ENCODE results near the gene IFNA10. TPM values are rescaled to one million over a fixed set of nuclear protein-coding genes. Genes with fewer than 3 reads are reported as not detected.
"Not testable (repeated sequence)": the region's sequence is repeated elsewhere in the genome, so short reads cannot be mapped to it uniquely, and the experiment has no call there.

Gene IFNA10
- polyA plus RNA-seq, 1 donor (not counting 4 experiments of a cell fraction or from before 2014, with no cell fraction given), result not detected

DNA sequence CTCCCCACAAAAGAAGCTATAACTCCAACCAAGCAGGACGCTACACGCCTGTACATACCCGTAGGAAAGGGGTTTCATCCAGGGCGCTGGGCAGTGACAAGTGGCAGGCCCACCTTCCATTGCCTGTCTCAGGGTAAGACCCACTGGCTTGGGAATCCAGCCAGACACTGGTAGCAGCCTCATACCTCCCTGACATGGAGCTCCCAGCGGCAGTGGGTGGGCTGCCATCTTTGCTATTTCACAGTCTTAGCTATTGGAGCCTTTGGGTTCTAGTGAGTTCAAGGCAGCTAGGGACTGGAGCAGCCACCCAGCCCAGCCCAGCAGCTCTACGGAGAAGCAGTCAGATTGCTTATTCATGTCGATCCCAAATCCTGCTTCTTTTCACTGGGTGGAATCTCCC, 3.4 kb upstream of the IFNA10 start:
- Histone ChIP-seq H3K9me1 (ENCODE audit: control insufficient read depth, extremely low read depth, insufficient read depth, low read length) (no peaks in the 10 kb centered on the region), H3K4me3 (ENCODE audit: control insufficient read depth in 2 of 3, extremely low read depth in 1 of 3, insufficient read depth in 2 of 3, low read depth in 1 of 3, low read length in 3 of 3) (no peak overlapping the region), H3K9ac (ENCODE audit: control insufficient read depth, extremely low read depth, insufficient read depth, low read length) (no peak overlapping the region), H3K4me2 (ENCODE audit: control insufficient read depth, extremely low read depth, insufficient read depth, low read depth, low read length) (no peak overlapping the region), H3K9me3 (ENCODE audit: control insufficient read depth, low read depth, low read length) (no peaks in the 10 kb centered on the region), H3K36me3 (ENCODE audit: control insufficient read depth in 2 of 2, extremely low read depth in 1 of 2, insufficient read depth in 2 of 2, low read length in 2 of 2) (no peaks in the 10 kb centered on the region), H3K27ac (ENCODE audit: control insufficient read depth, insufficient read depth, low read length) (no peak overlapping the region), H3K79me2 (ENCODE audit: control insufficient read depth, insufficient read depth, low read length) (no peaks in the 10 kb centered on the region), H3K27me3 (ENCODE audit: control insufficient read depth, extremely low read depth, insufficient read depth, low read length) (no peaks in the 10 kb centered on the region), H2AFZ (ENCODE audit: control insufficient read depth, low read length) (no peak overlapping the region), H4K20me1 (ENCODE audit: control insufficient read depth, extremely low read depth, insufficient read depth, low read length) (no peaks in the 10 kb centered on the region), H3K4me1 (ENCODE audit: control insufficient read depth, extremely low read depth, insufficient read depth, low read length) (no peaks in the 10 kb centered on the region)
- no peak for TF ChIP-seq EZH2 (IDR thresholded peaks at IDR 0.05; ENCODE audit: low read length)
- TF ChIP-seq, protein P1, sequence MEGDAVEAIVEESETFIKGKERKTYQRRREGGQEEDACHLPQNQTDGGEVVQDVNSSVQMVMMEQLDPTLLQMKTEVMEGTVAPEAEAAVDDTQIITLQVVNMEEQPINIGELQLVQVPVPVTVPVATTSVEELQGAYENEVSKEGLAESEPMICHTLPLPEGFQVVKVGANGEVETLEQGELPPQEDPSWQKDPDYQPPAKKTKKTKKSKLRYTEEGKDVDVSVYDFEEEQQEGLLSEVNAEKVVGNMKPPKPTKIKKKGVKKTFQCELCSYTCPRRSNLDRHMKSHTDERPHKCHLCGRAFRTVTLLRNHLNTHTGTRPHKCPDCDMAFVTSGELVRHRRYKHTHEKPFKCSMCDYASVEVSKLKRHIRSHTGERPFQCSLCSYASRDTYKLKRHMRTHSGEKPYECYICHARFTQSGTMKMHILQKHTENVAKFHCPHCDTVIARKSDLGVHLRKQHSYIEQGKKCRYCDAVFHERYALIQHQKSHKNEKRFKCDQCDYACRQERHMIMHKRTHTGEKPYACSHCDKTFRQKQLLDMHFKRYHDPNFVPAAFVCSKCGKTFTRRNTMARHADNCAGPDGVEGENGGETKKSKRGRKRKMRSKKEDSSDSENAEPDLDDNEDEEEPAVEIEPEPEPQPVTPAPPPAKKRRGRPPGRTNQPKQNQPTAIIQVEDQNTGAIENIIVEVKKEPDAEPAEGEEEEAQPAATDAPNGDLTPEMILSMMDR (optimal IDR thresholded peaks at IDR 0.05 in 1 of 3, IDR thresholded peaks at IDR 0.05 in 1 of 3, conservative IDR thresholded peaks at IDR 0.05 in 1 of 3; ENCODE audit: extremely low read depth in 1 of 3, insufficient read depth in 2 of 3, low read length in 3 of 3), result no peak
- dilution Hi-C loops (cut with MboI; ENCODE audit: extremely low pct_ligation_motif_present, low sequenced_read_pairs), result no loop called here
- FAIRE-seq (no peak), DNase-seq (ENCODE audit: low read depth, low spot score) (no peak)

DNA sequence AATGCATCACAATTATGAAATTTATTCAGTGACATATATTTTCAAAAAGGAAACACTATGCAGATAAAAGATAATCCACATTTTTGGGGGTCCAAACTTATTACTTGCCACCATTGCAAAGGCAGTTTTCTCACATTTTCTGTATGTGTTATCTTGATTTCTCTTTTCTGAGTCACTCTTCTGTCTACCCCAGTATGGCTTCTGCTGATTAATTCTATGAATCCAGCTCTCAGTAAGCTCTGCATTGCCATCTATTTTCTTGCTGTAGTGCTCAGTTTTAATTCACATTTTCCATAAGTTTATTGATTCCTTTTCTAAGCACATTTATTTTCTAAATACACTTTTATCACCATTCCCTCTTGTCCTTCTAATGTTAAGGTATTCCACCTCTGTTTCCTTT, 1.7 kb downstream of the IFNA10 start:
- Histone ChIP-seq H2AFZ (ENCODE audit: control insufficient read depth, low read length) (no peak overlapping the region), H4K20me1 (ENCODE audit: control insufficient read depth, extremely low read depth, insufficient read depth, low read length) (no peaks in the 10 kb centered on the region), H3K9ac (ENCODE audit: control insufficient read depth, extremely low read depth, insufficient read depth, low read length) (no peak overlapping the region), H3K79me2 (ENCODE audit: control insufficient read depth, insufficient read depth, low read length) (no peaks in the 10 kb centered on the region), H3K27me3 (ENCODE audit: control insufficient read depth, extremely low read depth, insufficient read depth, low read length) (no peaks in the 10 kb centered on the region), H3K9me1 (ENCODE audit: control insufficient read depth, extremely low read depth, insufficient read depth, low read length) (no peaks in the 10 kb centered on the region), H3K36me3 (ENCODE audit: control insufficient read depth in 2 of 2, extremely low read depth in 1 of 2, insufficient read depth in 2 of 2, low read length in 2 of 2) (no peaks in the 10 kb centered on the region), H3K4me1 (ENCODE audit: control insufficient read depth, extremely low read depth, insufficient read depth, low read length) (no peaks in the 10 kb centered on the region), H3K27ac (ENCODE audit: control insufficient read depth, insufficient read depth, low read length) (no peak overlapping the region), H3K9me3 (ENCODE audit: control insufficient read depth, low read depth, low read length) (no peaks in the 10 kb centered on the region), H3K4me2 (ENCODE audit: control insufficient read depth, extremely low read depth, insufficient read depth, low read depth, low read length) (no peak overlapping the region), H3K4me3 (ENCODE audit: control insufficient read depth in 2 of 3, extremely low read depth in 1 of 3, insufficient read depth in 2 of 3, low read depth in 1 of 3, low read length in 3 of 3) (no peak overlapping the region)
- FAIRE-seq (no peak), DNase-seq (ENCODE audit: low read depth, low spot score) (no peak)
- TF ChIP-seq EZH2 (IDR thresholded peaks at IDR 0.05; ENCODE audit: low read length), result no peak
- TF ChIP-seq, protein P1 (optimal IDR thresholded peaks at IDR 0.05 in 1 of 3, IDR thresholded peaks at IDR 0.05 in 1 of 3, conservative IDR thresholded peaks at IDR 0.05 in 1 of 3; ENCODE audit: extremely low read depth in 1 of 3, insufficient read depth in 2 of 3, low read length in 3 of 3), result no peak
- dilution Hi-C loops (cut with MboI; ENCODE audit: extremely low pct_ligation_motif_present, low sequenced_read_pairs), result no loop called here

DNA sequence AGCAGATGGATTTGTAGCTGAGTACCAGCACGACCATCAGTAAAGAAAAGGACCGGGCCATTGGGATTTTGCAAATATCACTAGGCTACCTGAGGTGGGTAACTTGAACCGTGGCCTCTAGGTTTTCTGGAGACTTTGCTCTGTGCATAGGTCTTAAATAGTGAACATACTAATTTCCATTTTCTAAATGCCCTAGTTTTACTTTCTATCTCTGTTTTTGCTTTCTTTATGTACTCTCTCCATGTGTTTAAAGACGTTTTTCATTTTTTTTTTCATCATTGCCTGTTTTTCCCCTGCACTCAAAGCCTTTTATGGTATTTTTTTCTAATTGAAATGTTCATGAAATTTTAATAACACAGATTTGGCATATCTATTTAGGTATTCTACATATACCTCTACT, 4.8 kb downstream of the IFNA10 start, which contains the start of gene IFNA7:
Gene IFNA7, minus strand, starts transcription at position 101 of the 400 bp plus-strand sequence. Its CDS starts 40 bp downstream, at position 61.
- H3K79me2 ChIP-seq (ENCODE audit: control insufficient read depth, insufficient read depth, low read length); H3K36me3 ChIP-seq (ENCODE audit: control insufficient read depth in 2 of 2, extremely low read depth in 1 of 2, insufficient read depth in 2 of 2, low read length in 2 of 2); H3K4me3 ChIP-seq (ENCODE audit: control insufficient read depth in 2 of 3, extremely low read depth in 1 of 3, insufficient read depth in 2 of 3, low read depth in 1 of 3, low read length in 3 of 3); H3K9me3 ChIP-seq (ENCODE audit: control insufficient read depth, low read depth, low read length); H3K27ac ChIP-seq (ENCODE audit: control insufficient read depth, insufficient read depth, low read length); H3K9ac ChIP-seq (ENCODE audit: control insufficient read depth, extremely low read depth, insufficient read depth, low read length); H3K9me1 ChIP-seq (ENCODE audit: control insufficient read depth, extremely low read depth, insufficient read depth, low read length); H4K20me1 ChIP-seq (ENCODE audit: control insufficient read depth, extremely low read depth, insufficient read depth, low read length); dilution Hi-C loops (cut with MboI; ENCODE audit: extremely low pct_ligation_motif_present, low sequenced_read_pairs); FAIRE-seq; H3K4me1 ChIP-seq (ENCODE audit: control insufficient read depth, extremely low read depth, insufficient read depth, low read length); H2AFZ ChIP-seq (ENCODE audit: control insufficient read depth, low read length); DNase-seq (ENCODE audit: low read depth, low spot score); H3K27me3 ChIP-seq (ENCODE audit: control insufficient read depth, extremely low read depth, insufficient read depth, low read length); H3K4me2 ChIP-seq (ENCODE audit: control insufficient read depth, extremely low read depth, insufficient read depth, low read depth, low read length): not testable (repeated sequence)

Measured in keratinocyte (primary cell).